Measurements from ENCODE around the gene SAP30.
A peak's percentile ranks its signal among the peaks of the same experiment; 100 is the strongest.

The SAP30 gene

GRCh38 chr4:173343832-173344397 lies 26.8 kb upstream of the SAP30 start:
- H3K79me2 ChIP-seq (ENCODE audit: low read length): no peaks in the 10 kb centered on the region
- H3K36me3 ChIP-seq (replicated peaks; ENCODE audit: low read depth, low read length): no peaks in the 10 kb centered on the region
- no peaks in the 10 kb centered on the region for H3K27me3 ChIP-seq (ENCODE audit: low read depth, low read length)
- TF ChIP-seq CTCF (IDR thresholded peaks at IDR 0.05; ENCODE audit: low read depth, low read length) (no peak), EZH2phosphoT487 (IDR thresholded peaks at IDR 0.05; ENCODE audit: low read depth) (no peak)
- no peak overlapping the region for H3K4me3 ChIP-seq (ENCODE audit: low read length)
- no peaks in the 10 kb centered on the region for H4K20me1 ChIP-seq (ENCODE audit: insufficient read depth, low read length)
- no peak overlapping the region for H3K9ac ChIP-seq (ENCODE audit: low read length)
- no peak overlapping the region for H3K4me2 ChIP-seq (ENCODE audit: low read length)
- H2AFZ ChIP-seq (ENCODE audit: low read depth, low read length): no peak overlapping the region
- no peak overlapping the region for H3K27ac ChIP-seq (ENCODE audit: low read length)
- H3K4me1 ChIP-seq (ENCODE audit: low read length): peaks cover 13% of the 10 kb centered on the region
- H3K9me3 ChIP-seq (ENCODE audit: insufficient read depth, low read length): no peaks in the 10 kb centered on the region

- H3K4me3 ChIP-seq (ENCODE audit: low read length): peak overlapping the region; percentile 26; the same call in 1 of the 2 replicates
Observed at GRCh38 chr4:173345648-173346047, 25.1 kb upstream of the SAP30 start.

GRCh38 chr4:173346074-173346473 lies 24.7 kb upstream of the SAP30 start:
- Histone ChIP-seq H3K4me1 (ENCODE audit: low read length) (peaks cover 13% of the 10 kb centered on the region), H3K79me2 (ENCODE audit: low read length) (no peaks in the 10 kb centered on the region), H4K20me1 (ENCODE audit: insufficient read depth, low read length) (no peaks in the 10 kb centered on the region), H3K27me3 (ENCODE audit: low read depth, low read length) (no peaks in the 10 kb centered on the region), H3K4me2 (ENCODE audit: low read length) (peak overlapping the region; percentile 54), H2AFZ (ENCODE audit: low read depth, low read length) (no peak overlapping the region), H3K36me3 (replicated peaks; ENCODE audit: low read depth, low read length) (no peaks in the 10 kb centered on the region), H3K27ac (ENCODE audit: low read length) (no peak overlapping the region), H3K9me3 (ENCODE audit: insufficient read depth, low read length) (no peaks in the 10 kb centered on the region), H3K9ac (ENCODE audit: low read length) (no peak overlapping the region), H3K4me3 (ENCODE audit: low read length) (no peak overlapping the region)
- no peak for TF ChIP-seq EZH2phosphoT487 (IDR thresholded peaks at IDR 0.05; ENCODE audit: low read depth)
- no peak for TF ChIP-seq CTCF (IDR thresholded peaks at IDR 0.05; ENCODE audit: low read depth, low read length)

More at GRCh38 chr4:173345648-173346047, 25.1 kb upstream of the SAP30 start:
- Histone ChIP-seq H2AFZ (ENCODE audit: low read depth, low read length) (no peak overlapping the region), H3K27me3 (ENCODE audit: low read depth, low read length) (no peaks in the 10 kb centered on the region), H3K27ac (ENCODE audit: low read length) (no peak overlapping the region), H3K36me3 (replicated peaks; ENCODE audit: low read depth, low read length) (no peaks in the 10 kb centered on the region), H3K9ac (ENCODE audit: low read length) (no peak overlapping the region), H3K4me1 (ENCODE audit: low read length) (peaks cover 13% of the 10 kb centered on the region), H3K9me3 (ENCODE audit: insufficient read depth, low read length) (no peaks in the 10 kb centered on the region), H4K20me1 (ENCODE audit: insufficient read depth, low read length) (no peaks in the 10 kb centered on the region), H3K4me2 (ENCODE audit: low read length) (peak overlapping the region; percentile 54), H3K79me2 (ENCODE audit: low read length) (no peaks in the 10 kb centered on the region)
- TF ChIP-seq CTCF (IDR thresholded peaks at IDR 0.05; ENCODE audit: low read depth, low read length): no peak
- TF ChIP-seq EZH2phosphoT487 (IDR thresholded peaks at IDR 0.05; ENCODE audit: low read depth): no peak

- no peak for TF ChIP-seq EZH2phosphoT487 (IDR thresholded peaks at IDR 0.05; ENCODE audit: low read depth)
- no peak for TF ChIP-seq CTCF (IDR thresholded peaks at IDR 0.05; ENCODE audit: low read depth, low read length)
- H3K9me3 ChIP-seq (ENCODE audit: insufficient read depth, low read length): no peaks in the 10 kb centered on the region
- no peak overlapping the region for H3K27ac ChIP-seq (ENCODE audit: low read length)
- H4K20me1 ChIP-seq (ENCODE audit: insufficient read depth, low read length): no peaks in the 10 kb centered on the region
- no peak overlapping the region for H2AFZ ChIP-seq (ENCODE audit: low read depth, low read length)
- no peaks in the 10 kb centered on the region for H3K79me2 ChIP-seq (ENCODE audit: low read length)
- H3K4me1 ChIP-seq (ENCODE audit: low read length): peaks cover 13% of the 10 kb centered on the region
- H3K36me3 ChIP-seq (replicated peaks; ENCODE audit: low read depth, low read length): no peaks in the 10 kb centered on the region
- no peak overlapping the region for H3K4me3 ChIP-seq (ENCODE audit: low read length)
- no peaks in the 10 kb centered on the region for H3K27me3 ChIP-seq (ENCODE audit: low read depth, low read length)
- H3K9ac ChIP-seq (ENCODE audit: low read length): no peak overlapping the region
- no peak overlapping the region for H3K4me2 ChIP-seq (ENCODE audit: low read length)
Observed at GRCh38 chr4:173347467-173347866, 23.3 kb upstream of the SAP30 start.

Measured in OCI-LY3 (cell line).